NB4 (cell line): ENCODE results near the gene MYMK.

Source experiments
- DNase-seq: peaks from one replicate; pipeline ENCODE4 v3.0.0; 2010; ENCODE audit warnings: low read depth
- H3K4me3 ChIP-seq: one replicate; pipeline ENCODE4 v1.5.1; 2011; ENCODE audit warnings: mild to moderate bottlenecking, low read depth, low read length, moderate library complexity
- MYC ChIP-seq: IDR thresholded peaks from 2 replicates; pipeline ENCODE4 v1.6.1; 2011; ENCODE audit warnings: low read depth, low read length
- POLR2A ChIP-seq: IDR thresholded peaks from 2 replicates; pipeline ENCODE4 v1.6.1; 2011; ENCODE audit warnings: mild to moderate bottlenecking; ENCODE audit not compliant: insufficient read length; ENCODE audit errors: extremely low read depth
- TF ChIP-seq, protein P1 (sequence below): IDR thresholded peaks from 2 replicates; pipeline ENCODE4 v1.6.1; 2011; ENCODE audit warnings: low read depth, low read length
- TF ChIP-seq, protein P2 (sequence below): IDR thresholded peaks from one replicate; pipeline ENCODE4 v1.5.1; 2012; ENCODE audit warnings: low read depth, low read length

Gene MYMK

DNA sequence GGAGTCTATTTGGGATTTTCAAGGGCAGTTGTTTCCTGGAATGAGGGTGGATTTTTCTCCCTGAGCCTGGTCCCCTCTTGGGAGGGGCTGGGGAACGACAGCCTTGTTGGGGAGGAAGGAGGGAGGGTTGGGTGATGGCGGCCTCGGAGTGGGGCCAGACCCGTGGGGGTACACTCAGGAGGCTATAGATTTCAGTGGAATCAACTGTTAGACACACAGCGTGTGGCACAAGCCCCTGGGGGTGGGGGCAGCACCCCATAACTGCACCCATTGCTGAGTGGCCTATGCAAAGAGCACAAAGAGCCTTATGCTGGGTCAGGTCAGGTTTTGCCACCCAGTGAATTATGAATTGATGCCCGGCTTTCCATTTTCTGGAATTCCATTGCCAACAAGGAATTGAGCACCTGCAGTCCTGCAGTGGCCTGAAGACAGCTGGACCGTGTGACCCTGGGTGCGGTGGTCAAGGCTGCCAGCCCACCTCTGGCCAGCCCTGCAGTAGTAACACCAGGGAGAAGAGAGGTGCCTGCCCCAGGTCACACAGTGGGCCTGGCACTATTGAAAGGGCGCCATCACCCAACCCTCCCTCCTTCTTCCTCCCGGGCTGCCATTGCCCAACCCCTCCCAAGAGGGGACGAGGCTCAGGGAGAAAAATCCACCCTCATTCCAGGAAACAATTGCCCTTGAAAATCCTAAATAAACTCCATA is 8.4 kb downstream of the MYMK start:
- TF ChIP-seq MYC, result no peak
- TF ChIP-seq, protein P1, sequence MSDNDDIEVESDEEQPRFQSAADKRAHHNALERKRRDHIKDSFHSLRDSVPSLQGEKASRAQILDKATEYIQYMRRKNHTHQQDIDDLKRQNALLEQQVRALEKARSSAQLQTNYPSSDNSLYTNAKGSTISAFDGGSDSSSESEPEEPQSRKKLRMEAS, result no peak
- TF ChIP-seq POLR2A, result no peak
- TF ChIP-seq, protein P2, sequence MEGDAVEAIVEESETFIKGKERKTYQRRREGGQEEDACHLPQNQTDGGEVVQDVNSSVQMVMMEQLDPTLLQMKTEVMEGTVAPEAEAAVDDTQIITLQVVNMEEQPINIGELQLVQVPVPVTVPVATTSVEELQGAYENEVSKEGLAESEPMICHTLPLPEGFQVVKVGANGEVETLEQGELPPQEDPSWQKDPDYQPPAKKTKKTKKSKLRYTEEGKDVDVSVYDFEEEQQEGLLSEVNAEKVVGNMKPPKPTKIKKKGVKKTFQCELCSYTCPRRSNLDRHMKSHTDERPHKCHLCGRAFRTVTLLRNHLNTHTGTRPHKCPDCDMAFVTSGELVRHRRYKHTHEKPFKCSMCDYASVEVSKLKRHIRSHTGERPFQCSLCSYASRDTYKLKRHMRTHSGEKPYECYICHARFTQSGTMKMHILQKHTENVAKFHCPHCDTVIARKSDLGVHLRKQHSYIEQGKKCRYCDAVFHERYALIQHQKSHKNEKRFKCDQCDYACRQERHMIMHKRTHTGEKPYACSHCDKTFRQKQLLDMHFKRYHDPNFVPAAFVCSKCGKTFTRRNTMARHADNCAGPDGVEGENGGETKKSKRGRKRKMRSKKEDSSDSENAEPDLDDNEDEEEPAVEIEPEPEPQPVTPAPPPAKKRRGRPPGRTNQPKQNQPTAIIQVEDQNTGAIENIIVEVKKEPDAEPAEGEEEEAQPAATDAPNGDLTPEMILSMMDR, result no peak
- H3K4me3 ChIP-seq, result no peak overlapping the region
- DNase-seq, result no peak

DNA sequence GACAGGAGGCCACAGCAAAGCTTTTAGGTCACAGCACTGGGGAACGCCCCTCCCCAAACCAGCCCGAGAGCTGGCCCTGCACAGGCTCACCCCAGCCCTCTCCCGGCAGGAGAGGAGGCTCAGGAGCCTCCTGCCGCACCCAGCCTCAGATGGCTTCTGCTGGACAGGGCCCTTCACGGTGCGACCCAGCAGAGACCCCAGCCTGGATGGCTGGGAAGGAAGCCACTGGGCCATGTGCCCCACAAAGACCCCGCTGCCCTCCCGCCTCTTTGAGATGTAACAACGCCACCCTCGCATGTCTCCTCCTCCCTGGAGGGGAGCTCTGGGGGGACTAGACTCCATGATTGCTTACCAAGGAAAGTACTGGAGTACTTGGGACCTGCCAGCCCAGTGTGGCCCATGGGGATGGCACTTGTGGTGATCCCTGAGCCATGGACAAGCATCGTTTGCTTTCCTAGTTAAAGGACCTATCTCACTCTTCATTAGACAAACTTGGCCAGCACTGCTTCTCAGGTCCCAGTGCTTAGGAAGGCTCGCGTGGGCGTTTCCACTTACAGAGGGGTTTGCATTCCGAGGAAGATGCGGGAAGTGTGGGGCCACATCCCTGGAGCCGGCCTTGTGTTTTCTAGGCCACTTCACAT is 9.0 kb downstream of the MYMK start:
- TF ChIP-seq, protein P1, result no peak
- TF ChIP-seq, protein P2, result no peak
- no peak for TF ChIP-seq MYC
- TF ChIP-seq POLR2A, result no peak
- DNase-seq, result no peak
- H3K4me3 ChIP-seq, result no peak overlapping the region

DNA sequence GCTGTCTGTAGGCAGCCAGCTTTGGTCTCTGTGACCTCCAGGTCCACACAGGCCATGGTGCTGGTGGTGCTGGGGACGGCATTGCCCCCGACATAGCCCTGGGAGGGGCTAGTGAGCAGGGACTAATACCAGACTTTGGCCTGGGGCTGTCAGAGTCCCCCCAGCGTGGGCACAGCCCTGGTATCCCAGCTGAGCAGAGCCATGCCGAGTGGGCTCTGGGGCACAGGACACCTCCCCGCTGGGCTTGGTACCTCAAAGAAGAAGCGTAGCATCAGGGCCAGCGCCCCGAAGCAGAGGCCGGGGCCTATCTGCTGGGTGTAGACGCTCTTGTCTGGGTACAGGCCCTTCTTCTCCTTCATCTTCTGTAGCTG is 9.5 kb downstream of the MYMK start:
- TF ChIP-seq MYC (no peak), POLR2A (no peak)
- TF ChIP-seq, protein P2, result no peak
- TF ChIP-seq, protein P1, result no peak
- no peak overlapping the region for H3K4me3 ChIP-seq
- DNase-seq, result no peak

DNA sequence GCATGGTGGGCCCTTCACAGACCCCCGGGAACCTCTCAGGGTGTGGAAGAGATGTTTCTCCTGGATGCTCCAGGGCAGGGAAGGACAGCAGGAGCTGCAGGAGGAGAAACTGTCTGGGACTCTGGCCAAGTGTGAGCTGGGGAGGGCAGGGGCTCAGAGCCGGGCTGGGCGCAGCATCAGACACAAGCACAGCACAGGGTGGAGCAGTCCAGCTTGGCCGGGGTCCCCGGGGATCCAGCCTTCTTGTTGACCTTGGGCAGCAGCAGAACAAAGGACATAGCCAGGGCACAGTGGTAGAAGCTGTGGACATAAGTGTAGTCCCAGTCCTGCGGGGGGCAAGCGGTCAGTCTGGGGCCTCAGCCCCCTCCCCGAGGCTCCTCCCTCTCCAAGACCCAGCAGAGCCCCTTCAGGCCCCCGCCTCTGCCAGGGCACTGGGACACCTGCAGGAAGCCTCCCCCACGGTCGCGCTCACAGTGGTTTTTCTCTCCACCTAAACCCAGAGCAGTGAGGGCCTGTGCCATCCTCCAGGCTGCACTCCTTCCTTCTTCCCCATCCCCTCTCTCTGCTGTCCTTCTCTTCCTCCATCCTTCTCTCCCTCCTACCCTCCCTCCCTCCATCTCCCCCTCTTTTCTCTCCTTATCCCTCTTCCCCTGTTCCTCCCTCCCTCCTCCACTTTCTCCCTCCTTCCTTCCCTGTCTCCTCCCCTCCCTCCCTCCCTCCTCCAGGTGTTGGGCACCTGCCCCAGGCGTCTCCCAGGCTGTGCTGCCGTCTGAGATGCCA is 10.1 kb downstream of the MYMK start:
- no peak for DNase-seq
- TF ChIP-seq POLR2A, result no peak
- TF ChIP-seq MYC, result no peak
- TF ChIP-seq, protein P2, result no peak
- TF ChIP-seq, protein P1, result no peak
- no peak overlapping the region for H3K4me3 ChIP-seq

DNA sequence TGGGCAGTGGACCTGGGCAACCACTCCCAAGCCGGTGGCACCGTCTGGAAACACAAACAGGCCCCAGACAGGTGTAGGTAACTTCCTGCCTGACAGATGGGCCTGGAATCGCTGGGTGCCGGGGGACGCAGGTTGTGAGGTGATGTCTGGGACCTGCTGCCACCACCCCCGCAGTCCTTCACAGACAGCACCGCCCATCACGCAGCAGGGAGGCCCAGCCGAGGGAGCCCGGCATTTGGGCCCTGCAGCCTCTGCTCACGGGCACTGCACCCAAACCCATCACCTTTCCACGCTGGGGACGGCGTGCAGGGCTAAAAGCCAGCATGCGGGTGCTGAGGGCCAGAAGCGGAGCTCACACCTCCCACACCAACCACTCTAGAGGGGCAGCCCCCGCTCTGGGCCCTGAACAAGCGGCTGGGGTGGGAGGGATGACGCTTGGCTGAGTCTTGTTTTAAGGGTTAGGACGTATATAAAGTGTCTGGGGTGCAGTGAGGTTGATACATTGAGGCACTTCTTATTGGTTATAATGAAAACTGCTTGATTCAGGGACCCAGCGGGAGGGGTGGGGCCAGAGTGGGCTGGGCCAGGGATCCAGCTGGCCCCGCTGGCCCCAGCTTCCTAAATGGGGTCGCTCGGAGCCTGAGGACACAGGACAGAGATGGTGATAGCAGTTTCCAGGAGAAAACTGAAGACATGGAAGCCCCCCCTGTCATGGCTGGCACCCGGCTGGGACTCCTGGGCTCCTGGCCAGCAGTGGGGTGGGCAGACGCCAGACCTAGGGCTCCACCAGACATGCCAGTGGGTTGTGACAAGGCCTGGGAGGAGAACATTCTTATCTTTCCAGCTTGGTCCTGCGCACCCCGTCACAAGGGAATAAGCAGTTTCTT is 11.3 kb downstream of the MYMK start:
- DNase-seq, result no peak
- no peak for TF ChIP-seq MYC
- TF ChIP-seq, protein P2, result no peak
- no peak for TF ChIP-seq POLR2A
- TF ChIP-seq, protein P1, result no peak
- no peak overlapping the region for H3K4me3 ChIP-seq
